GM19372 (cell line): Measurements from ENCODE around the gene TSC1.

Source experiments
- ATAC-seq: cut with Tn5 transposase; IDR thresholded peaks from one replicate; pipeline ENCODE4 v1.9.1; 2021; ENCODE audit warnings: mild to moderate bottlenecking, low read depth, moderate library complexity; ENCODE audit not compliant: unreplicated experiment

Gene TSC1

DNA sequence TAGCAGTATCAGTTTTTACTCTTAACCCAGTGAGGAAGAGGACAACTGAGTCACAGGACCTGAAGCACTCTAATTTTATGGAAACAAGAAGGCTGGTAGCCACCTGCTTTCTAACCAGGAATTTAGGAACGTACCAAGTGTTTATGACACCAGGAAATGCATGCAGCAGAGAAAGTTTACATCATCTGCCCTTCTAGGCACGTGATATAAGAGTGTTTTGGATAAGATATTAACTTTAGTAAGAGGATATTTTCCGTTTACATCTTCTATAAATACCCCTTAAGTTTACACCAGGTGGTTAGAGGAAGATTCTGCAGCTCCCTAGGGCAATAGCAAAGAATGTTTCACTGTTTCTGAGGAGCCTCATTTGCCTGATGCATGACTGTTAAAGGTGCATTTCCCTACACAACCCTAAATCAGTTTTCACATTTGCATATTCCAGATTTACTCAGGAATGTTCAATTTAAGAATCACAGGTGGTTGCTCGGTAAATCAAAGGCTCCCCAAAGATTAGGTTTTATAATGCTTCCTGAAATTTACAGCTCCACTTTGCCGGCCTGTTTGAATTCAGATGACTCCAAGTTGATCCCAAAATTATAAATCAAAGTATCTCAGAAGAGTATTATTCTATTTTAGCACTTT lies 1.8 kb downstream of the TSC1 start:
- ATAC-seq, result no peak

DNA sequence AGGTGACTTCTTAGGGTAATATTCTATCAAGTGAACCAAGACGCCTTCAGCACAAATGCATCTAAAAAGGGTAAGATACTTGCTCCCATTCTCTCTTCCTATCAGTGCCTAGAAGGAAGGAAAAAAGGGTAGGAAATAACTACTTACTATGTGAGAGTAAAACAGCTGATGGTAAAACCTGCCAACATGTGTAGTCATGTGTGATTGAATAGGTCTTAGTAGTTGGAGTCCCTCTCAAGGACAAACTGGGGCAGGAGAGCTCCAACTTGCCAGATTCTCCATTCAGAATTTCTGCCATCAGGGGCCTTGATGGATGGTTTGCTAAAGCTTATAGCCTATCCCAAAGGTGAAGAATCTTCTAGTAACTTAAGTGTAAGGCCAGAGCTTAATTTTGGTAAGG lies 5.2 kb downstream of the TSC1 start:
- ATAC-seq, result no peak

GRCh38 chr9:132937463-132937901 lies 6.9 kb downstream of the TSC1 start:
- no peak for ATAC-seq

GRCh38 chr9:132935026-132935425 lies 9.4 kb downstream of the TSC1 start:
- ATAC-seq, result no peak

GRCh38 chr9:132931178-132931735 lies 13.2 kb downstream of the TSC1 start:
- no peak for ATAC-seq

- no peak for ATAC-seq
Observed at GRCh38 chr9:132927704-132928103, 16.7 kb downstream of the TSC1 start.

- no peak for ATAC-seq
Observed at GRCh38 chr9:132923346-132923902, 21.0 kb downstream of the TSC1 start.

GRCh38 chr9:132919614-132920268 lies 24.7 kb downstream of the TSC1 start:
- no peak for ATAC-seq

DNA sequence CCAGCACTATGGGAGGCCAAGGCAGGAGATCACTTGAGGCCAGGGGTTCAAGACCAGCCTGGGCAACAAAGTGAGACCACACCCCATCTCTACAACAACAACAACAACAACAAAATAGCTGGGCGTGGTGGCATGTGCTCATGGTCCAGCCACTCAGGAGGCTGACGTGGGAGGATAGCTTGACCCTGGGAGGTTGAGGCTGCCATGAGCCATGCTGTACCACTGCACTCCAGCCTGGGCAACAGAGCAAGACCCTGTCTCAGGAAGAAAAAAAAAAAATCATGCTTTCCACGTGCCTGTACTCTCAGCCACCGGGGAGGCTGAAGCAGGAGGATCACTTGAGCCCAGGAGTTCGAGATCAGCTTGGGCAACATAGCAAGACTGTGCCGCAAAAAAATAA lies 29.5 kb downstream of the TSC1 start:
- ATAC-seq, result no peak

DNA sequence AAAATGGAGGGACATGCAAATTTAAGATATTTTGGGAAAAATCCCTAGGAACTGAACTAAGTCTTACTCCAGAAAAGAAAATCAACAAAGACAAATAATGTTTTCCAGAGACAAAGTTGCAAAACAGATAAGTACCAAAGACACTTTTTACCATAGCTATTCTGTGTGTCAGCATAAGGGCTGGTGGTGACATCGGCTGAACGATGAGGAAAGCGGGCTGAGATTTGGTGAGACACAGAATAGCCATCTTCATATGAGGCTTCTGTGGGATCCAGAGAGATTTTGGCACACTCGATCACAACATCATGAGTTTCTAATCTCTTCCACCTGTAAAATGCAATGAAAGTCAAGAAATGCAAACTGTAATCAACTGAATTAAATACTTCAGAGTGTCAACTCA lies 32.3 kb downstream of the TSC1 start:
- ATAC-seq, result no peak

DNA sequence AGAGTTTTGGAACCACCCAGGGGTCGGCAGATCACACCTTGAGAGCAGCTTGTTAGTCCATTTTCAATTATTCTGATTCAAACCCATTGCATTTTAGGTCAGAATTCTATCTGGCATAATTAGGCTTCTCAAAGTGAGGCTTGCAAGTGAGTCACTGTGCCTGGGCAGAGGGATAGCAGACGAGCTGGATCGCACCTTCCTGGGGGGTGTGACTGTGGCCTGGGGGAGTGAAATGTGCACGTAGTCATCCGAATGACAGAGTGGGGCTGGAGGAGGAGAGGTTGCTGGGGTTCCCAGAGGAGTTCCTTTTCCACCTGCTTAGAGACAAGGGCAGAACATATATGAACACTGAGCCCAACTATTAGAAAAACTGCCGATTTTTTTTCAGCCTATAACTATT lies 34.0 kb downstream of the TSC1 start:
- no peak for ATAC-seq

DNA sequence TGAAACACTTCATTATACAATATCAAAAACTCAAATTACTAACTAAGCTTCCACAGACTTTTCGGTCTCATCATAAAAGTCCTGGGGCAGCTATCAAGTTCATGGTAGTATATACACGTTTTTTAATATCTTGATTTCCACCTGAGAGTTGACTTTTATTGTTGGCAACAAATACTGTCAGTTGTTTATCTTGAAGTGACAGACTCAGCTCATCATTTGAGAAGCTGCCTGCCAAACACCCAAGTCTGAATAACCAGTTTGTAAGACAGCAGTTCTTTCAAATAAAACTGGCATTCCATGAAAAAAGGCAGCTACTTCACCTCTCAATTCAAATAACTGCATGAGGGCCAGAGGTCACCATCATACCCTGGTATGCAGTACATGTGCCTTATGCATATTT lies 35.1 kb downstream of the TSC1 start:
- no peak for ATAC-seq

- ATAC-seq, result no peak
Observed at GRCh38 chr9:132908635-132909034, 35.8 kb downstream of the TSC1 start.

DNA sequence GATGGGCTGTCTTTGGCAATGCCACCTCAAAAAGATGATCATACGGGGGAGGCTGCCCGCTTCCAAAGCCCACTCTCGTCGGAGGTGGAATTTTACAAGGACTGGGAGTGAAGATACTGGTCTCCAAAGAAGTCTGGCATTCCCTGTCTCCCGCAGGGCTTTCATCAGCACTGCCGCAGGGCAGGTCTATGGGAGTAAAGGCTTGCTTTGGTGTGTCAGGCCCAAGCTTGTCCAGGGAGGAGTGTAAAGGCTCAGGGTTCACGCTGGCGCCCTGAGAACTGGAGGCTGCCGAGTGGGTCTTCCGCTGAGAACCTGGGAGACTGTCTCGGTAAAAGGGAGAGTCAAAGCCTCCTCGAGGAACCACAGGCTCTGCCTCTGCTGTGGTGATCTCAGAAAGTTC lies 38.7 kb downstream of the TSC1 start:
- no peak for ATAC-seq

GRCh38 chr9:132903574-132904492 lies 40.6 kb downstream of the TSC1 start:
- ATAC-seq, result no peak

DNA sequence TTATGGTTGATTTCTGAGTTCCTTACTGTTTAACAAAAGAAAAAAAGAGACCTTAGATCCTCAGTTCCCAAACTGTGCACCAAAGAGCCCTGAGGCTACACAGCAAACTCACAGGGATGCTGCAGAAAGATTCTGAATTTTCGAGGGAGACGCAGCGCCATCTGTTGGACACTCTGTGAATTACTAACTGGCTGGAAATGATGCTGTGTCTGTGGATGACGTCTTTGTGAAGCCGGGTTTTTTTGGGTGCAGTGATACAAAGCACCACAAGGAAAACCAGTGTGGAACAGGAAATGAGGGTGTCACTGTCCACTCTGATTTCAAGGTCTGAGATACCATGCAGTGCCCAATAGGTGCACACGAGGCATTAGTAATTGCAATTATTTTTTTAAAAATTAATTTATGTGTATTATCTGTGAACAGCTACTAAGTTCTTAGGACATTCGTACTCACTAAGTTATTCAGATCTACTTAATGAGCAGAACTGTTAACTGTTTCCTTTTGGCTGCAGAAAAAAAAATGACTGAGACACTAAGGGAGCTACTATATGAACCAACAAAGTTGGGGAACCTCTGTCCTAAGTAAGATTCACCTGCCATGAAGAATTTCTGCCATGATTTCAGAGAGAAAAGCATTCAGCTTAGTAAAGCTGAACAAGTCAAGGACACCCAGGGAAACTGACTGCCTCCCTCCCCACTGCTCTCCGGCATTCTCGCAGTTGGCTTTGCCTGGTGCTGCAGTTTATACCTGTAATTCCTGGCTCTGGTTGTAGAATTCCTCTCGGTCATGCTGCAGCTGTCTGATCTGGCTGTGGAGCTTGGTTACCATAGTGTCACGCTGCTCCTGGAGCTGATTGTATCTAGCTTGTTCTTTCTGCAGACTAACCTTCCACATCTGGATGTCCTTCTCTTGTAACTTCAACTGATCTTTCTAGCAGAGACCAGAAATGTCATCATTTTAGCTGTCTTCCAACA lies 42.3 kb downstream of the TSC1 start:
- ATAC-seq, result peak; percentile 53

GRCh38 chr9:132898051-132898450 lies 46.4 kb downstream of the TSC1 start:
- ATAC-seq, result no peak

DNA sequence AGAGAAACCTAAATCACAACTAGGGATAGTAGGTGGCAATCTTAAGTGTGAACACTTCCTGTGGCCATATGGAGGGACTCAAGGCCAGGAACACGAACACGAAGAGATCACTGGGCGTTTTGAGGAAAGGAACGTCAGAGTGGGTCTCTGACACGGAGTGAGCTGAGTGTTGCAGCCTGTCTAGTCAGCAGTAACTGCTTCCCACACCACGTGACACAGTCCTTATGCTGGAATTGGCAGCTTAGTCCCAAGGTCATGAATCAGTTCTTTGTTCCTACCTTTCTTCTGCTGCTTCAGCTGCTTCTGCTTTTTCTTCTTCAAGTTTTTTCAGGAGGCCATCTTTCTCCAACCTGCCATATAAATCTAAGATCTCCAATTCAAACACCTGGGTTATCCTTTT lies 47.5 kb downstream of the TSC1 start:
- ATAC-seq, result no peak

DNA sequence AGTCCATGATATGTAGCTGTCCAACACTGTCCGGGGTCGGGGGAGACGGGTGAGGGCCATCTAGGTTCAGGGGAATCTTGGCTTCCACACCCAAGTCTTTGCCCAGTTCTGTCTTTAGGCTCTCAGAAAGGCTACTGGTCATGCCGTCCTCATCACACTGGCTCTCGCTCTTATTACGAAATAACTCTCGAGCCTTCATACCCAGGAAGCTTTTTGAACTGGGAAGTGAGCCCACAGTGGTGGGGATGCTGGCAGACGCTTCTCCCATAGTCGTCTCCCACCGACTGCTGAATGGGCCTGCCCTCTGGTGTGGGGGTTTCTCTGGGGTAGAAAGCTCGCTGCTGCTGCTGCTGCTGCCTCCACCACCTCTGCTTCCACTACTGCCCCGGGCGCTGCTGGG lies 48.2 kb downstream of the TSC1 start:
- ATAC-seq, result no peak
